Uterus (tissue), 2 donors: ENCODE results near the gene GRAMD1C.

Experiments
- CTCF ChIP-seq, 4 experiments: fragments of 200-600 bp in 2 of 4; fragments of 450-650 bp in 2 of 4; sonication (generic) in 2 of 4; IDR thresholded peaks; one replicate each; pipeline ENCODE4 v1.5.1; 2016 to 2019; ENCODE audit warnings: antibody characterized with exemption in 4 of 4, mild to moderate bottlenecking in 2 of 4, moderate library complexity in 1 of 4
- POLR2A ChIP-seq, 2 donors: fragments of 450-650 bp; IDR thresholded peaks; one replicate each; pipeline ENCODE4 v1.6.1; 2016; ENCODE audit warnings: antibody characterized with exemption in 2 of 2, mild to moderate bottlenecking in 1 of 2, moderate library complexity in 1 of 2

GRCh38 chr3:113812854-113813253, 25.7 kb upstream of the GRAMD1C start:
- TF ChIP-seq CTCF (IDR thresholded peaks at IDR 0.05) (no peak), POLR2A (IDR thresholded peaks at IDR 0.05) (no peak)
